Activated T-cell treated with anti-CD3 and anti-CD28 coated beads, Interleukin-2, amount 50 U/mL, for 1 hour (primary cell): ENCODE measurements around the gene SAG.
"Not testable (repeated sequence)": the region's sequence is repeated elsewhere in the genome, so short reads cannot be mapped to it uniquely, and the experiment has no call there.

Experiments
- DNase-seq: peaks from one replicate; pipeline ENCODE4 v3.0.0-alpha.2; 2020

The SAG gene

DNA sequence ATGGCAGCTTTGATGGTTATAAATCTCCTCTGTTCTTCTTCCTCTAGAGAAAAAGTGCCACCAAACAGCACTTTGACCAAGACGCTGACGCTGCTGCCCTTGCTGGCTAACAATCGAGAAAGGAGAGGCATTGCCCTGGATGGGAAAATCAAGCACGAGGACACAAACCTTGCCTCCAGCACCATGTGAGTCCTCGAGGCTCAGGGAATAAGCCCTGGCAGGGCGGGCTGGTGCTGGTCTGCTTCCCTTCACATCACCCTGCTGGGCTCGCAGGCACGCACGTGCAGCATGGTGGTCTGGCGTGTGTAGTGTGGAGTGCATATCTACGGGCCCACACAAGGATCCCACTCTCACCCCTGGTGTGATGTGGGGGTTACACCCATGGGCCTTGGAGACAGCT, 27.3 kb downstream of the SAG start:
- DNase-seq, result no peak

DNA sequence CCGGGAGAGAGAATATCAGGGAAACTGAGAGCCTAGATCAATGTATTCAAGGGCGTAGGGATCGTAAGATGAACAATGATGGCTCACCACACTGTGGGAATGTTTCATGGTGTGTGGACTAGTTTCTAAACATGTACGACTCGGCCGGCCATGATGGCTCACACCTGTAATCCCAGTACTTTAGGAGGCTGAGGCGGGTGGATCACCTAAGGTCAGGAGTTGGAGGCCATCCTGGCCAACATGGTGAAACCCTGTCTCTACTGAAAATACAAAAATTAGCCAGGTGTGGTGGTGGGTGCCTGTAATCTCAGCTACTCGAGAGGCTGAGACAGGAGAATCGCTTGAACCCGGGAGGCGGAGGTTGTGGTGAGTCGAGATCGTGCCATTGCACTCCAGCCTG, 28.5 kb downstream of the SAG start:
- DNase-seq, result not testable (repeated sequence)

DNA sequence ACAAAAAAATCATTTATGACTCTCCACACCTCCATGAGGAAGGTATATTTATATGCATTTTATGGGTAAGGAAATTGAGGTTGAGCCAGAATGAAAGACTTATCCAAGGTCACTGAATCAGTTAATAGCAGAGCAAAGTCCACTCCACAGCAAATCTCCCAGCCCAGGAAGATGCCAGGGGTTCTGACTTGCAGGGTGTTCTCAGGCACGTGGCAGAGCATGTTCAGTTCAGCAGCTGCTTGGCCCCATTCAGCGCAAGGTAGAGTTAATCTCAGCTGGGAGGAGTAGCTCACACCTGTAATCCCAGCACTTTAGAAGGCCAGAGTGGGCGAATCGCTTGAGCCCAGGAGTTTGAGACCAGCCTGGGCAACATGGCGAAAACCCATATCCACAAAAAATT, 28.9 kb downstream of the SAG start:
- DNase-seq, result no peak

DNA sequence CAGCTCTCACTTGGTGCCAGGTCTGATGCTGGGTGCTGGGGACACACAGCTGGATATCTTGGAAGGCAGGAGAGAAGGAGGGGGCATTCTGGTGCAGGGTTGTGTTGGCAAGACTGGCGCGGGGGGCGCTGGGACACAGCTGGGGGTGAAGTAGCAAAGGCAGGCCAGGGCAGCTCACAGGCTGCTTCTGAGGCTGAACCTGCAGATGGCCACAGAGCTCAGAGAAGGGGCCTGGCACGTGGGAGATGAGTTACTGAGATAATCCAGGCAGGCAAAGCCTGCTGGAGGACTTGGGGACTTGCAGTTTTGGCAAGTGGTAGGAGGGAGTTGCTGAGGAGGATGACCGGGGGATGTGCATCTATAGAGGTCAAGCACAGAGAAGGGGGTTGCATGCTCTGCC, 30.4 kb downstream of the SAG start:
- DNase-seq, result no peak

DNA sequence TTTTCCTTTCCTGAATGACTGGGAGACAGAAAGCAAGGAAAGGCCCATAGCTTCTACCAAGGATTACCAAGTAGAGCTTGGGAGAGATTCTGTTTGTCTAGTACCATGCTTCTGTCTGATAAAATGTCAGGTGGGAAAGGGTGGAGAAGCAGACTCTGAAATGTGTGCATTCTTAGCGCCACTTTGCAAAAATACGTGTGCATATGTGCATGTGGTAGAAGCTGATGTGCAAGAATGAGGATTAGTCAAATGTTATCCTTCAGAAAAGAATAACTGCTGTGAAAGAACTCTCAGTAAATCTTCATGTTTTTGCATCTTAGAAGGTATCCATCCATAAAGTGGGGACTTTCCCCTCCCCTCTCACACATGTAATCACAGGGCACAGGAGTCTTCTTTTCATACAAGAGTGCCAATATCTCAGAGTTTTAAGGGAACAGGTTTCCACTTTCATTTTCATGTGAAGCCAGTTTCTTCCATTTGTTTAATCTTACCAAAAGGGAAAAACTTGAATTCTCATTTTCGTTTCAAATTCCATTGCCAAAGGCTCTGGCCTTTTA, 31.3 kb downstream of the SAG start:
- no peak for DNase-seq

- DNase-seq, result no peak
These were observed 31.8 kb downstream of the SAG start for GRCh38 chr2:233339427-233339826.

DNA sequence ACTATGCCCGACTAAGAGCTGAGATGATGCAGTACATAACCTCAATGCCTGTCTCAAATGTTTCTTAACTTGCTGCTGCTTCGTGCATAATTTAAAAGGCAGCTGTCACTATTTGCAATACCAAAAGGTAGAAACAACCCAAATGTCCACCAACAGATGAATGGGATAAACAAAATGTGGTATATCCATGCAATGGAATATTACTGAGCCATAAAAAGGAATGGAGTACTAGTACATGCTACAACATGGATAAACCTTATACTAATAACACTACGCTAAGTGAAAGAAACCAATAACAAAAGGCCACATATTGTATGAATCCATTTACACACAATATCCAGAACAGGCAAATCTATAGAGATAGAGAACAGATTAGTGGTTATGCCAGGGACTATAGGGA, 33.7 kb downstream of the SAG start:
- DNase-seq, result no peak

GRCh38 chr2:233342301-233342700, 34.7 kb downstream of the SAG start:
- no peak for DNase-seq

DNA sequence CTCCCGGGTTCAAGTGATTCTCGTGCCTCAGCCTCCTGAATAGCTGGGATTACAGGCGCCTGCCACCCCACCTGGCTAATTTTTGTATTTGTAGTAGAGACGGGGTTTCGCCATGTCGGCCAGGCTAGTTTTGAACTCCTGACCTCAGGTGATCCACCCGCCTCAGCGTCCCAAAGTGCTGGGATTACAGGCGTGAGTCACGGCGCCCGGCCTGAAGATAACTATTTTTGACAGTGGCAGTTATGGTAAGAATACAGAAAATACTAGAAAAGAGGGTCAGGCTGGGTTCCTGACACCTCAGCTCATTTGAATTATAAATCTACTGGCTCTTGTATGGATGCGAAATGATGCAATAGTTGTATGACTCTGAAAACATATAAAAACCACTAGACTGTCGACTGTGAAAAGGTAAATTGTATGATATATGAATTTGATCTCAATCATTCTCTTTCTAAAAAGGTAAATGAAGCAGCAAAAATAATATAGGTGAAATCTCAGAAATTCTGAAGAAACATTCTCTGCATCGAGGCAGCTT, 35.6 kb downstream of the SAG start:
- DNase-seq, result no peak

GRCh38 chr2:233346376-233346775, 38.8 kb downstream of the SAG start:
- DNase-seq, result no peak

GRCh38 chr2:233346930-233347329, 39.3 kb downstream of the SAG start:
- DNase-seq, result no peak

- no peak for DNase-seq
These were observed 41.7 kb downstream of the SAG start for GRCh38 chr2:233349005-233349998.

DNA sequence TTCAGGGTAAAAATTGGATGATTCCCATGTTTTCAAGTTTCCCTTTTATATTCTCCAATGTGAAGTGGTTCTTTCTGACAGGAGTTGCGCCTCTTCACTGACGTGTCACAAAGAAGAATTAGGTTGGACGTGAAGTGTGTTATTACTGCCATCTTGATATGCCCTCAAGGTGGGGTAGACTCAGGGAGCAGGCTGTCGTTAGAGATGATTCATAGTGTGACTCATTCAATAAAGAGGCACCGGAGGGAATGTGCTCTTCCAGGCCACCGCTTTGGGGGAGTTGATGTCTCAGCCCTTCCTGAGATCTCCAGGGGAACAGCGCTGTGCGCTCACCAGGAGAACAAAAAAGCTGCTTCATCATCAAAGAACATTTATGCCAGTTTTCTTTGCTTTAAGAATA, 43.1 kb downstream of the SAG start:
- peak; percentile 43 for DNase-seq

- no peak for DNase-seq
These were observed 43.8 kb downstream of the SAG start for GRCh38 chr2:233351423-233351822.

DNA sequence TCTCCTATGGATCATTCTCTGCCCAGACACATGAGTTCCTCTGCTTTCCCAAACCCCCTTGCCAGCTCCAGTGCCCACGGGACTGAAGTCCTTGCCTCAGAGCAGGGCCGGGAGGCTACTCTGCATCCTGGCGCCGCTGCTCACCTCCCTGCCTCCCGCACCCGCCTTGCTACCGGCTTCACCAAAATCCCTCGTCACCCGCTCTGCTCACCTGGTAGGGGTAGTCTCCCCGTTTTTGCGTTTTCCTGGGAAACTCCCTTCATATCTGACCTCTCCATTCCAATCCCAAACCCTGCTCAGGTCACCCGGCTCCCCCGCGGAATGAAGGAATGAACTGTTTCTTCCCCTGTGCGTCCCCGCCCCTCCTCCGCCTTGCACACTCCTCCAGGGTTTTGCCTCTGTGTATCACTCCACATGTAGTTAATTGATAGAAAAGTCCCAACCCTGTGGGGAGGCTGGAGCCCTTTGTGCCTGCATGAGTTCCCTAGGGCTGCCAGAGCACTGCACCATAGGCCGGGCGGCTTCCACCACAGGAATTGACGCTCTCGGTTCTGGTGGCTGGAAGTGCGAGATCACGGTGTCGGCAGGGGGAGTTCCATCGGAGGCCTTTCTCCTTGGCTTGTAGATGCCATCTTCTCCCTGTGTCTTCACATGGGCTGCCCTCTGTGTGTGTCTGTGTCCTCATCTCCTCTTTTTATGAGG, 44.7 kb downstream of the SAG start:
- DNase-seq, result no peak

- DNase-seq, result no peak
These were observed 45.6 kb downstream of the SAG start for GRCh38 chr2:233353101-233353768.

DNA sequence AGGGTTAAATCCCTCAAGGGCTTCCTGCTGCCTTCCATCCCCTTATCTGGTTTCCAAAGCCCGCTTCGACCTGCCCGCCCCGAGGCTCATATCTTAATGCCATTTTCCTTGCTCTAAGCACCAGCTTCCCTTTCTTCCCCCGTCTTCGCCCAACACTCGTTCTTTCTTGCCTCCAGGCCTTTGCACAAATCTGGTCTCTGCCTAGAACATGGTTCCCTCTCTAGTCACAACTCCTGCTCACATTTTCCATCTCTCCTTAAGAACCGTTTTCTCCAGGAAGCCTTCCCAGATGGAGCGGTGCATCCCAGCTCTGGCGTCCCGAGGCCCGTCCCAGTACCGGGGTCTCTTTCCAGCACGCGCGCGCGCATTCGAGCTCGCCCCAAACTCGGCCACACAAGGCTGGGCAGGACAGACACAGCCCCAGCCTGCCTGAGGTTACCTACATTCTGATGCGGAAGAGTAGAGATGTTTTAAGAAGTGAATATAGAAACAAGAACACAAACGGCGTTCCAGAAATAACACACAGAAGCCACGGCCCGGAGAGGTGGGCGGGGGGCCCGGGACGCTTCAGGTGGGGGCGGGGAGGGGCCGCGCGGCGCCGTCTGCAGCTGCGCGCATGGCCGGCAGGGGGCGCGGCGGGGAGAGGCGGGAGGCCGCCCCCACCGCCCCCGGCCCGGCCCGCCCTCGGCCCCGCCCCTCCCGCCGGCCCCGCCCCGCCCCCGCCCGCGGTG, 46.3 kb downstream of the SAG start, which contains the start of gene DGKD:
DGKD (plus strand) TSS at position 726 of the 731 bp plus-strand sequence. CDS start 25 bp downstream, outside the sequence.
- peak; percentile 82 for DNase-seq

GRCh38 chr2:233354500-233354924, 46.9 kb downstream of the SAG start:
- no peak for DNase-seq

- peak; percentile 46 for DNase-seq
These were observed 47.5 kb downstream of the SAG start for GRCh38 chr2:233354971-233355574.

DNA sequence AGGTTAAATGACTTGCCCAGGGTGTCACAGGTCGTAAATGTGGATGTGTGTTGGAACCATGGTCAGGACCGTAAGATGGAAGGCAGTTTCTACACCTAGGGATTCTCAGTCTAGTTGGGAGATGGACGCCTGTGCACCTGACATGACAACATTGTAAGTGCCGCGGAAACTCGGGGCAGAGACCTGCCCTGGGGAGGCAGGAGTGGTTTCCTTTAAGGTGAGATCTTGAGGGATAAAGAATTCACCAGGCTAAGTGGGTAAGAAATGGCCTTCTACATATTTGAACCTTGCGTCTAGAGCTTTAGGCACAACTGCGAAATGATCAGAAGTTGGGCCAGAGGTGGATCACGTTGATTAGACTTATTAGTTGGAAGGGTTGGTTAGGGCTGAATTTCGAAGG, 48.3 kb downstream of the SAG start:
- no peak for DNase-seq

DNA sequence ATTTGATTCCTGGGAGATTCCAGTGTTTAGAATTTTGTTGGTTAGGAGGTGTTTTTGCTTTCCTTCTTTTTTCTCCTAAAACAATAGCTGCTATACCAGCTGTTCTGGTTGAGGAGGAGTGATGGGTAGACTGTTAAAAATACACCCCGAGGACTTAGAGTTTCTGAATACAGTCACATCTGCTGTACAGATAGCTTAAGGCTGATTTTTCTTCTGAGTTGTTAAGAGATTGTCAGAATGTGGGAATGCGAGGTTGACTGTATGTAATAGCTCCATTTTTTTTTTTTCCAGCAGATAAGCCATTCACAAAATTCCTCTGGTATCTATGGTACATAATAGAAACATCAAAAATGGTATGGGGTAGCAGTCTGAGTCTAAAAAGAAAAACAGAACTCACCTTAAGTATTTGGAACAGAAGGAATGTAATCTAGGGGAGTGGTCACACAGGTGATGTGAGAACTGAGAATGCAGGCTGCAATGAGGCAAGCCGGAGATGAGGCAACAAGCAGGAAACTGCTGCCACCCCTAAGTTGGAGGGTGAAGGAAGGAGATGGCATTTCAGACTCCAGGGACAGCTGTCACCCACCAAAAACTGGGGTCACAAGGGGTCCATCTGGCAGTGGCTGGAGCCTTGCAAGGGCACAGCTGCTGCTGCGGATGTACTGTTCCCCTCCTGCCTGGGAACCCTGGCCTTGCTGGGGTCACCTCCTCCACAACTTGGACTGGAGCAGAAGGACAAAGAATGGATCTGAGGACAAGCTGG, 49.1 kb downstream of the SAG start:
- DNase-seq, result no peak
